Body of pancreas (tissue), 4 donors: ENCODE measurements around the gene PSMD4.

Source experiments
- CTCF ChIP-seq, 7 experiments: fragments of 450-650 bp in 4 of 7; fragments of 200-600 bp in 3 of 7; sonication (generic) in 3 of 7; IDR thresholded peaks; one replicate each; pipeline ENCODE4 v1.5.1; 2016 to 2019; ENCODE audit warnings: antibody characterized with exemption in 7 of 7
- POLR2A ChIP-seq, 3 donors: fragments of 450-650 bp; IDR thresholded peaks; one replicate each; pipeline ENCODE4 v1.6.1; 2016; ENCODE audit warnings: antibody characterized with exemption in 3 of 3, mild to moderate bottlenecking in 2 of 3

GRCh38 chr1:151266821-151267220, 12.3 kb downstream of the PSMD4 start:
- TF ChIP-seq CTCF (IDR thresholded peaks at IDR 0.05) (no peak), POLR2A (IDR thresholded peaks at IDR 0.05) (no peak)
